HCT116 (cell line): ENCODE data around the gene DLST. TPM values are rescaled to one million over a fixed set of nuclear protein-coding genes. Genes with fewer than 3 reads are reported as not detected.

ENCODE experiments used
- ATAC-seq: fragments of 200-7000 bp; cut with Tn5 transposase; 2 replicates; pipeline ENCODE4 v1.9.1; 2020; ENCODE audit warnings: mild to moderate bottlenecking, moderate library complexity
- BruUV-seq: library from RNA; stranded (reverse); fragments of 400-500 nt; replicated peaks from 2 replicates; lab custom pipeline; 2021; lab: Mats Ljungman, UMichigan
- CTCF ChIA-PET: fragments of 300-600 bp; sonication (Branson Sonifier 250); formaldehyde crosslinking; loops from one replicate; lab custom pipeline; 2021; ENCODE audit warnings: antibody characterized with exemption; lab: Charles Lee
- POLR2A ChIA-PET: fragments of 300-600, 350-600 bp; sonication (Branson Sonifier 250); formaldehyde crosslinking; loops from one replicate; lab custom pipeline; 2021; ENCODE audit warnings: antibody characterized with exemption; lab: Charles Lee
- RAD21 ChIA-PET, 2 experiments: fragments of 300-600 bp; sonication (Branson Sonifier 250); formaldehyde crosslinking; loops; one replicate each; lab custom pipeline; 2023; ENCODE audit warnings: low total read pairs in 2 of 2; ENCODE audit not compliant: uncharacterized antibody in 2 of 2, unreplicated experiment in 2 of 2, low non-redundant PET in 1 of 2; lab: Charles Lee
- DNase-seq: peaks from one replicate; pipeline ENCODE4 v3.0.0-alpha.2; 2010; ENCODE audit warnings: low read depth, low spot score
- H2AFZ ChIP-seq: fragments of 200-600 bp; shearing (Covaris generic), sonication (generic); 2 replicates; pipeline ENCODE4 v1.6.1; 2017; ENCODE audit warnings: low read depth, mixed run types, mixed read lengths, antibody characterized with exemption, low read length; ENCODE audit not compliant: poor library complexity, severe bottlenecking
- H3K27ac ChIP-seq: 2 replicates; pipeline ENCODE4 v1.5.1; 2012; ENCODE audit warnings: low read depth, low read length
- H3K27me3 ChIP-seq: fragments of 200-600 bp; sonication (generic); 2 replicates; pipeline ENCODE4 v1.6.1; 2016; ENCODE audit warnings: mixed run types, low read length, mixed read lengths; ENCODE audit not compliant: insufficient read depth
- H3K36me3 ChIP-seq, 2 experiments: fragments of 200-500 bp in 1 of 2; fragments of 200-600 bp in 1 of 2; sonication (Bioruptor generic) in 1 of 2; sonication (generic) in 1 of 2; 2 replicates each; pipeline versions ENCODE4 v1.5.1 to v1.6.1; 2014 to 2016; ENCODE audit warnings: low read length in 2 of 2, inconsistent platforms in 1 of 2, mixed read lengths in 1 of 2, mixed run types in 1 of 2; ENCODE audit not compliant: insufficient read depth in 2 of 2, control insufficient read depth in 1 of 2
- H3K4me1 ChIP-seq, 2 experiments: fragments of 200-600 bp in 1 of 2; sonication (generic) in 1 of 2; 2 replicates each; pipeline versions ENCODE4 v1.5.1 to v1.6.1; 2012 to 2017; ENCODE audit warnings: low read length in 2 of 2, inconsistent platforms in 1 of 2, mild to moderate bottlenecking in 1 of 2, mixed read lengths in 1 of 2, mixed run types in 1 of 2, moderate library complexity in 1 of 2; ENCODE audit not compliant: insufficient read depth in 2 of 2, control insufficient read depth in 1 of 2
- H3K4me2 ChIP-seq: fragments of 200-600 bp; sonication (generic); 2 replicates; pipeline ENCODE4 v1.6.1; 2017; ENCODE audit warnings: mixed run types, low read length, mixed read lengths
- H3K4me3 ChIP-seq, 2 experiments: fragments of 200-600 bp in 1 of 2; sonication (generic) in 1 of 2; replicated peaks in 1 of 2; 2 replicates each; pipeline ENCODE4 v1.5.1; 2011 to 2016; ENCODE audit warnings: low read length in 2 of 2, control low read depth in 1 of 2, low read depth in 1 of 2, mild to moderate bottlenecking in 1 of 2, mixed read lengths in 1 of 2, mixed run types in 1 of 2
- H3K79me2 ChIP-seq: fragments of 200-600 bp; sonication (generic); 2 replicates; pipeline ENCODE4 v1.6.1; 2017; ENCODE audit warnings: mild to moderate bottlenecking, mixed run types, low read length, moderate library complexity, mixed read lengths; ENCODE audit not compliant: insufficient read depth
- H3K9ac ChIP-seq: fragments of 200-600 bp; sonication (generic); 2 replicates; pipeline ENCODE4 v1.6.1; 2016; ENCODE audit warnings: low read length, mixed read lengths
- H3K9me2 ChIP-seq: fragments of 200-600 bp; sonication (generic), shearing (Covaris generic); 2 replicates; pipeline ENCODE4 v1.6.1; 2017; ENCODE audit warnings: mixed run types, mild to moderate bottlenecking, moderate library complexity; ENCODE audit not compliant: insufficient read depth
- H3K9me3 ChIP-seq, 2 experiments: fragments of 200-500 bp in 1 of 2; fragments of 200-600 bp in 1 of 2; sonication (Bioruptor generic) in 1 of 2; sonication (generic) in 1 of 2; 2 replicates each; pipeline ENCODE4 v1.6.1; 2014 to 2017; ENCODE audit warnings: low read length in 2 of 2, mixed read lengths in 2 of 2, inconsistent platforms in 1 of 2, low read depth in 1 of 2, mild to moderate bottlenecking in 1 of 2, mixed run types in 1 of 2, moderate library complexity in 1 of 2; ENCODE audit not compliant: control insufficient read depth in 1 of 2, insufficient read depth in 1 of 2
- H4K20me1 ChIP-seq: fragments of 200-600 bp; sonication (generic), shearing (Covaris generic); 2 replicates; pipeline ENCODE4 v1.6.1; 2017; ENCODE audit warnings: mixed run types, mild to moderate bottlenecking, moderate library complexity; ENCODE audit not compliant: insufficient read depth
- CBX3 ChIP-seq: IDR thresholded peaks from 2 replicates; pipeline ENCODE4 v1.6.1; 2012; ENCODE audit warnings: low read depth
- CEBPB ChIP-seq: IDR thresholded peaks from 2 replicates; pipeline ENCODE4 v1.6.1; 2012; ENCODE audit warnings: low read depth
- EZH2 ChIP-seq: fragments of 200-600 bp; sonication (generic); IDR thresholded peaks from 2 replicates; pipeline ENCODE4 v1.6.1; 2017; ENCODE audit warnings: antibody characterized with exemption, mixed run types
- EZH2phosphoT487 ChIP-seq: fragments of 200-600 bp; IDR thresholded peaks from 2 replicates; pipeline ENCODE4 v1.6.1; 2018; ENCODE audit warnings: antibody characterized with exemption, borderline replicate concordance
- FOSL1 ChIP-seq: IDR thresholded peaks from 2 replicates; pipeline ENCODE4 v1.6.1; 2012; ENCODE audit warnings: low read depth
- POLR2AphosphoS5 ChIP-seq: IDR thresholded peaks from 2 replicates; pipeline ENCODE4 v1.6.1; 2011; ENCODE audit warnings: mild to moderate bottlenecking, low read depth, low read length, moderate library complexity
- REST ChIP-seq: IDR thresholded peaks from 2 replicates; pipeline ENCODE4 v1.6.1; 2012; ENCODE audit warnings: low read depth
- SIN3A ChIP-seq: IDR thresholded peaks from 2 replicates; pipeline ENCODE4 v1.6.1; 2012; ENCODE audit warnings: low read depth
- SRF ChIP-seq: IDR thresholded peaks from 2 replicates; pipeline ENCODE4 v1.6.1; 2012; ENCODE audit warnings: low read depth
- intact Hi-C: fragments of 100-400 bp; cut with micrococcal nuclease; formaldehyde crosslinking; loops from 2 replicates; pipeline ENCODE4 v1.10.0; 2022
- total RNA-seq: library from RNA; stranded (reverse); gene quantifications from one replicate; pipeline ENCODE4 v1.2.1, GENCODE V29; 2021; ENCODE audit not compliant: unreplicated experiment

DLST gene
- total RNA-seq, 1 experiment from 2014 or later, result 101 TPM

- Histone ChIP-seq H3K27ac (no peak overlapping the region), H2AFZ (no peak overlapping the region), H3K4me2 (no peak overlapping the region), H3K27me3 (no peaks in the 10 kb centered on the region), H3K4me3 (no peak overlapping the region), H3K4me1 (no peaks in the 10 kb centered on the region), H3K9me2 (no peaks in the 10 kb centered on the region), H3K9ac (no peak overlapping the region), H3K79me2 (no peaks in the 10 kb centered on the region), H4K20me1 (no peaks in the 10 kb centered on the region), H3K9me3 (no peaks in the 10 kb centered on the region), H3K36me3 (peaks cover 6 to 8% of the 10 kb centered on the region in 2 experiments; a peak in 2 of 4 replicates)
- no TSS peak for BruUV-seq
- DNase-seq, result no peak
- TF ChIP-seq REST (no peak), CBX3 (no peak), CEBPB (no peak), SRF (no peak), EZH2 (no peak), EZH2phosphoT487 (no peak), FOSL1 (no peak), POLR2AphosphoS5 (no peak), SIN3A (no peak)
- no peak for ATAC-seq
- ChIA-PET POLR2A (no interaction called here), RAD21 (no interaction called here), CTCF (interaction anchor here (1.5 kb wide), 1 partner anchor 23 kb away, joined by 4 read pairs; no protein-coding TSS in a partner anchor)
- intact Hi-C loops, result no loop called here
Observed at GRCh38 chr14:74838166-74838565, 43.5 kb upstream of the DLST start.
